Measurements from ENCODE around the gene PTPRZ1. TPM values are rescaled to one million over a fixed set of nuclear protein-coding genes. Genes with fewer than 3 reads are reported as not detected.

Gene PTPRZ1
- total and polyA plus RNA-seq, 2 of the 13 experiments (the other 11 are each of a cell fraction or from before 2014, with no cell fraction given), result not detected

GRCh38 chr7:122027058-122027457 lies 154.1 kb downstream of the PTPRZ1 start (continued):
- TF ChIP-seq ZKSCAN1 (IDR thresholded peaks at IDR 0.05; ENCODE audit: low read length), result no peak
- no peak for TF ChIP-seq USF2 (IDR thresholded peaks at IDR 0.05; ENCODE audit: low read depth, low read length)
- no peak for TF ChIP-seq USF2 (CRISPR knock-in tag; IDR thresholded peaks at IDR 0.05; ENCODE audit: borderline replicate concordance)
- TF ChIP-seq, protein P1, sequence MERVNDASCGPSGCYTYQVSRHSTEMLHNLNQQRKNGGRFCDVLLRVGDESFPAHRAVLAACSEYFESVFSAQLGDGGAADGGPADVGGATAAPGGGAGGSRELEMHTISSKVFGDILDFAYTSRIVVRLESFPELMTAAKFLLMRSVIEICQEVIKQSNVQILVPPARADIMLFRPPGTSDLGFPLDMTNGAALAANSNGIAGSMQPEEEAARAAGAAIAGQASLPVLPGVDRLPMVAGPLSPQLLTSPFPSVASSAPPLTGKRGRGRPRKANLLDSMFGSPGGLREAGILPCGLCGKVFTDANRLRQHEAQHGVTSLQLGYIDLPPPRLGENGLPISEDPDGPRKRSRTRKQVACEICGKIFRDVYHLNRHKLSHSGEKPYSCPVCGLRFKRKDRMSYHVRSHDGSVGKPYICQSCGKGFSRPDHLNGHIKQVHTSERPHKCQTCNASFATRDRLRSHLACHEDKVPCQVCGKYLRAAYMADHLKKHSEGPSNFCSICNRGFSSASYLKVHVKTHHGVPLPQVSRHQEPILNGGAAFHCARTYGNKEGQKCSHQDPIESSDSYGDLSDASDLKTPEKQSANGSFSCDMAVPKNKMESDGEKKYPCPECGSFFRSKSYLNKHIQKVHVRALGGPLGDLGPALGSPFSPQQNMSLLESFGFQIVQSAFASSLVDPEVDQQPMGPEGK (CRISPR knock-in tag; IDR thresholded peaks at IDR 0.05), result no peak

DNA sequence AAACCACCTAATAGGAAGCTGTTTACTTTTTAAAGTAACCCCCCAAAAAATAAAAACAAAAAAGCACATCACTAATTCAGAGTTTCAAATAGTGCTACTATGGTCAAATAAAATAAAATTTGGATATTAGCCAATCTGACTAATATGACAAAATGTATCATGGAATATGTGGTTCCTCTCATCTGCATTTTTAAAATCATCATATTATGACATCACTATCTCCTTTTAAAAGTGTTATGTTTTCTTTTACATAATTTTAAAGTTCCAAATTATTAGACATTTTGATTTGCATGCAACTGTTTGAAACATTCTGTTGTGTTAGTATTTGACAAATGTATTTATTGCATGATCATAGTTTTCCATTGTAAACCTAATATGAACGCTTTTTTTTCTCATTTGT lies 160.7 kb downstream of the PTPRZ1 start:
- BruUV-seq (replicated peaks), result no TSS peak
- Histone ChIP-seq H3K27ac (ENCODE audit: extremely low read length, insufficient read depth, low read length) (no peak overlapping the region), H3K4me1 (ENCODE audit: insufficient read depth, low read length) (no peaks in the 10 kb centered on the region), H4K20me1 (ENCODE audit: insufficient read depth, low read length) (no peaks in the 10 kb centered on the region), H2AFZ (ENCODE audit: low read length) (no peak overlapping the region), H3K36me3 (replicated peaks in 1 of 2; ENCODE audit: control insufficient read depth in 1 of 2, insufficient read depth in 2 of 2, low read length in 2 of 2) (no peaks in the 10 kb centered on the region), H3K9me3 (ENCODE audit: low read length) (no peaks in the 10 kb centered on the region), H3K79me2 (ENCODE audit: insufficient read depth, low read length) (no peaks in the 10 kb centered on the region), H3K4me3 (replicated peaks in 1 of 3; ENCODE audit: insufficient read depth in 1 of 3, low read depth in 2 of 3, low read length in 3 of 3) (no peak overlapping the region), H3K27me3 (ENCODE audit: control insufficient read depth in 1 of 2, insufficient read depth in 2 of 2, low read length in 2 of 2) (no peaks in the 10 kb centered on the region; a peak in 1 of 5 replicates), H3K4me2 (ENCODE audit: low read depth, low read length) (no peak overlapping the region), H3K9ac (ENCODE audit: insufficient read depth, low read depth, low read length) (no peak overlapping the region)
- in situ Hi-C loops (cut with HindIII; ENCODE audit: extremely low pct_ligation_motif_present, low pct_unique_long_range_greater_than_20kb) (no loop called here), intact Hi-C loops (cut with micrococcal nuclease; ENCODE audit: unreplicated experiment) (no loop called here)
- DNase-seq (ENCODE audit: low spot score) (no peak), ATAC-seq (no peak), FAIRE-seq (no peak)
- ChIA-PET CTCF (ENCODE audit: low intra/inter-chr PET ratio, low total read pairs) (no interaction called here), POLR2A (no interaction called here)
- 3% methylated on average over 1 of the region's 1 CpG for WGBS (ENCODE audit: low lambda C conversion rate)
- TF ChIP-seq ZNF644 (CRISPR knock-in tag; IDR thresholded peaks at IDR 0.05; ENCODE audit: low read depth) (no peak), FOXO1 (CRISPR knock-in tag; IDR thresholded peaks at IDR 0.05) (no peak), ZNF230 (CRISPR knock-in tag; IDR thresholded peaks at IDR 0.05) (no peak), CREB1 (IDR thresholded peaks at IDR 0.05) (0 out of 2 replicates have a peak, but pooled peaks have one; percentile 27), CREB1 (CRISPR knock-in tag; IDR thresholded peaks at IDR 0.05) (no peak), ZNF501 (CRISPR knock-in tag; IDR thresholded peaks at IDR 0.05) (no peak), SSRP1 (CRISPR knock-in tag; IDR thresholded peaks at IDR 0.05) (no peak), ATF7 (IDR thresholded peaks at IDR 0.05) (peak; percentile 60), ATF7 (CRISPR knock-in tag; IDR thresholded peaks at IDR 0.05) (no peak), PHF21A (CRISPR knock-in tag; IDR thresholded peaks at IDR 0.05) (no peak), ZNF546 (CRISPR knock-in tag; conservative IDR thresholded peaks at IDR 0.05) (no peak), ARNT2 (CRISPR knock-in tag; IDR thresholded peaks at IDR 0.05; ENCODE audit: low read depth) (no peak), CCDC6 (CRISPR knock-in tag; IDR thresholded peaks at IDR 0.05) (no peak)
- TF ChIP-seq, protein P2, sequence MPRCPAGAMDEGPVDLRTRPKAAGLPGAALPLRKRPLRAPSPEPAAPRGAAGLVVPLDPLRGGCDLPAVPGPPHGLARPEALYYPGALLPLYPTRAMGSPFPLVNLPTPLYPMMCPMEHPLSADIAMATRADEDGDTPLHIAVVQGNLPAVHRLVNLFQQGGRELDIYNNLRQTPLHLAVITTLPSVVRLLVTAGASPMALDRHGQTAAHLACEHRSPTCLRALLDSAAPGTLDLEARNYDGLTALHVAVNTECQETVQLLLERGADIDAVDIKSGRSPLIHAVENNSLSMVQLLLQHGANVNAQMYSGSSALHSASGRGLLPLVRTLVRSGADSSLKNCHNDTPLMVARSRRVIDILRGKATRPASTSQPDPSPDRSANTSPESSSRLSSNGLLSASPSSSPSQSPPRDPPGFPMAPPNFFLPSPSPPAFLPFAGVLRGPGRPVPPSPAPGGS (CRISPR knock-in tag; IDR thresholded peaks at IDR 0.05), result no peak
